ENCODE results near the gene LUZP4. TPM values are rescaled to one million over a fixed set of nuclear protein-coding genes. Genes with fewer than 3 reads are reported as not detected.

The LUZP4 gene
- total and polyA plus RNA-seq, 2 of the 8 experiments (the other 6 are each of a cell fraction or from before 2014, with no cell fraction given): 0.17 TPM; not detected in 1

DNA sequence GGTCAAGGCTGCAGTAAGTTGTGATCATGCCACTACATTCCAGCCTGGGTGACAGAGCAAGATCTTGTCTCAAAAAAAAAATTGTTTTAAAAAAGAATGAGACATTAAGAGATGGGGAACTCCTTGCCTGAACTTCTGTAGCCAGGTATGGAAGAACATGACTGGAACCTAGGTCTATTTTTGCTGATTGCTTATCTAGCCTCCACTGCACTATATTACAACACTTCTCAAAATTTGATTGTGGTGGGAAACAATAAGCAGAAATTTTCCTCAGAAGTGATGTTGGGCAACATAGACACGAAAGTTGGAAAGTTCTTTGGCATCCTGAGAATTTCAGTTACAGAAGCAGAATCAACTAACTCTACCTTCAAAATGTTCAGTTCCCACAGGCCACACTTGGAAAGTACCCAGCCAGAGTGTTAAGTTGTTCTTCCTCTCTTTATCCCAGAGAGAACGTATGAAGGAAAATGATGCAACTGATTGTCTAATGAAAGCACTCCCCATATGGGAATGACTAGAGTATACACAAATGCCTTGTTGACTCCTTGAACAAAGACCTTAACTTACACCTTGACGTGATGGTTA lies 50.0 kb downstream of the LUZP4 start:
- H3K9ac ChIP-seq (replicated peaks in 1 of 4; ENCODE audit: extremely low read depth in 1 of 4, low read depth in 3 of 4, low read length in 3 of 4): no peak overlapping the region
- peaks cover 0 to 2% (median 0%) of the 10 kb centered on the region in 4 experiments; a peak in 1 of 7 replicates for H3K4me1 ChIP-seq (replicated peaks in 1 of 4; ENCODE audit: control insufficient read depth in 3 of 4, insufficient read depth in 4 of 4, low read length in 3 of 4)
- no peak overlapping the region for H2BK12ac ChIP-seq (ENCODE audit: low read depth, low read length)
- 89% methylated on average over 3 of the region's 3 CpGs; no CpG with 5 or more reads in 1 of the 2 experiments for WGBS, 2 experiments (ENCODE audit: extremely low coverage in 1 of 2, insufficient coverage in 1 of 2, insufficient read length in 1 of 2, insufficient replicate concordance in 2 of 2, low coverage in 1 of 2, low lambda C conversion rate in 2 of 2, missing lambda C conversion rate in 1 of 2)
- no peaks in the 10 kb centered on the region for H3K9me3 ChIP-seq (ENCODE audit: insufficient read depth in 2 of 2, low read depth in 1 of 2, low read length in 1 of 2)
- H3K79me1 ChIP-seq (ENCODE audit: low read depth, low read length): no peaks in the 10 kb centered on the region
- H4K5ac ChIP-seq (ENCODE audit: insufficient read length, low read depth, low read length): no peak overlapping the region
- H2BK120ac ChIP-seq (replicated peaks; ENCODE audit: low read depth, low read length): no peak overlapping the region
- H2BK15ac ChIP-seq (ENCODE audit: low read length): no peak overlapping the region
- no peak overlapping the region for H3K18ac ChIP-seq (ENCODE audit: extremely low read depth, low read length)
- H4K8ac ChIP-seq (ENCODE audit: extremely low read depth, insufficient read depth, low read length): no peak overlapping the region
- H2BK20ac ChIP-seq (ENCODE audit: low read length): no peak overlapping the region
- H3K27me3 ChIP-seq (replicated peaks in 1 of 4; ENCODE audit: control insufficient read depth in 3 of 4, extremely low read depth in 1 of 4, insufficient read depth in 3 of 4, low read length in 3 of 4): no peaks in the 10 kb centered on the region
- no peak overlapping the region for H2BK5ac ChIP-seq (ENCODE audit: low read depth, low read length)
- no peak overlapping the region for H3K4ac ChIP-seq (replicated peaks; ENCODE audit: insufficient read length, low read depth, low read length)
- DNase-seq (ENCODE audit: low read depth in 1 of 2, low spot score in 2 of 2): no peak
- no peak overlapping the region for H3K23ac ChIP-seq (ENCODE audit: insufficient read length)
- no peaks in the 10 kb centered on the region for H3K79me2 ChIP-seq (ENCODE audit: control insufficient read depth in 1 of 2, insufficient read depth in 2 of 2, low read length in 2 of 2)
- H3K56ac ChIP-seq (replicated peaks; ENCODE audit: insufficient read length, low read depth, low read length): no peak overlapping the region
- H4K20me1 ChIP-seq (replicated peaks in 1 of 2; ENCODE audit: control insufficient read depth in 1 of 2, insufficient read depth in 2 of 2, low read length in 2 of 2): no peaks in the 10 kb centered on the region
- H2AFZ ChIP-seq (ENCODE audit: low read length): no peak overlapping the region
- H3K4me3 ChIP-seq (ENCODE audit: extremely low read depth in 1 of 4, insufficient read depth in 2 of 4, low read depth in 3 of 4, low read length in 4 of 4): no peak overlapping the region
- no peaks in the 10 kb centered on the region for H3K36me3 ChIP-seq (ENCODE audit: control insufficient read depth in 2 of 4, insufficient read depth in 4 of 4, low read length in 3 of 4)
- H2AK5ac ChIP-seq (ENCODE audit: low read depth, low read length): no peak overlapping the region
- ChIA-PET POLR2A (ENCODE audit: partially characterized antibody) (no interaction called here), CTCF (ENCODE audit: partially characterized antibody) (interaction anchor here (0.9 to 1.3 kb wide), 2 partner anchors 9 to 16 kb away, joined by 3 read pairs; no protein-coding TSS in a partner anchor)
- H3K23me2 ChIP-seq (ENCODE audit: low read depth, low read length): no peaks in the 10 kb centered on the region
- no peak for FAIRE-seq
- no peak overlapping the region for H3K27ac ChIP-seq (ENCODE audit: low read depth, low read length)
- no peak overlapping the region for H4K91ac ChIP-seq (replicated peaks; ENCODE audit: insufficient read length, low read length)
- H3K4me2 ChIP-seq (ENCODE audit: insufficient read depth in 1 of 2, low read depth in 2 of 2, low read length in 2 of 2): no peak overlapping the region
- no peak overlapping the region for H3K14ac ChIP-seq (ENCODE audit: insufficient read length)
- TF ChIP-seq SIN3A (conservative IDR thresholded peaks at IDR 0.05 in 1 of 2, IDR thresholded peaks at IDR 0.05 in 1 of 2; ENCODE audit: low read depth in 1 of 2, low read length in 2 of 2) (no peak), SP1 (IDR thresholded peaks at IDR 0.05; ENCODE audit: low read depth, low read length) (no peak), CREB1 (IDR thresholded peaks at IDR 0.05) (no peak), POU5F1 (IDR thresholded peaks at IDR 0.05; ENCODE audit: low read depth, low read length) (no peak), CTBP2 (IDR thresholded peaks at IDR 0.05; ENCODE audit: borderline replicate concordance, insufficient read depth, insufficient read length, low read length) (no peak), ASH2L (IDR thresholded peaks at IDR 0.05; ENCODE audit: low read length) (no peak), SP2 (IDR thresholded peaks at IDR 0.05; ENCODE audit: low read length) (no peak)
- TF ChIP-seq, protein P1, sequence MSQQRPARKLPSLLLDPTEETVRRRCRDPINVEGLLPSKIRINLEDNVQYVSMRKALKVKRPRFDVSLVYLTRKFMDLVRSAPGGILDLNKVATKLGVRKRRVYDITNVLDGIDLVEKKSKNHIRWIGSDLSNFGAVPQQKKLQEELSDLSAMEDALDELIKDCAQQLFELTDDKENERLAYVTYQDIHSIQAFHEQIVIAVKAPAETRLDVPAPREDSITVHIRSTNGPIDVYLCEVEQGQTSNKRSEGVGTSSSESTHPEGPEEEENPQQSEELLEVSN (IDR thresholded peaks at IDR 0.05): no peak
